IPS-15b (cell line): Measurements from ENCODE around the gene TBCE.
"Not testable (repeated sequence)": the region's sequence is repeated elsewhere in the genome, so short reads cannot be mapped to it uniquely, and the experiment has no call there.

ENCODE experiments used
- H3K27me3 ChIP-seq: one replicate; pipeline ENCODE4 v1.6.1; 2013; ENCODE audit warnings: low read length; ENCODE audit not compliant: control insufficient read depth, insufficient read depth
- H3K36me3 ChIP-seq: one replicate; pipeline ENCODE4 v1.6.1; 2013; ENCODE audit warnings: low read length; ENCODE audit not compliant: control insufficient read depth, insufficient read depth
- H3K4me1 ChIP-seq: one replicate; pipeline ENCODE4 v1.6.1; 2013; ENCODE audit warnings: mild to moderate bottlenecking, low read length; ENCODE audit not compliant: control insufficient read depth, insufficient read depth
- H3K4me3 ChIP-seq: one replicate; pipeline ENCODE4 v1.5.1; 2013; ENCODE audit warnings: low read depth, low read length
- H3K9ac ChIP-seq: one replicate; pipeline ENCODE4 v1.6.1; 2013; ENCODE audit warnings: low read depth, mild to moderate bottlenecking, low read length
- H3K9me3 ChIP-seq: one replicate; pipeline ENCODE4 v1.6.1; 2013; ENCODE audit warnings: mild to moderate bottlenecking, low read length; ENCODE audit not compliant: control insufficient read depth, insufficient read depth

The TBCE gene

GRCh38 chr1:235465066-235465465 is 97.8 kb downstream of the TBCE start:
- H3K4me3 ChIP-seq: no peak overlapping the region
- no peaks in the 10 kb centered on the region for H3K36me3 ChIP-seq
- no peaks in the 10 kb centered on the region for H3K4me1 ChIP-seq
- H3K27me3 ChIP-seq: no peaks in the 10 kb centered on the region
- H3K9me3 ChIP-seq: no peaks in the 10 kb centered on the region
- no peak overlapping the region for H3K9ac ChIP-seq

GRCh38 chr1:235468004-235468403 is 100.8 kb downstream of the TBCE start:
- H3K27me3 ChIP-seq: no peaks in the 10 kb centered on the region
- no peak overlapping the region for H3K4me3 ChIP-seq
- H3K36me3 ChIP-seq: no peaks in the 10 kb centered on the region
- no peaks in the 10 kb centered on the region for H3K4me1 ChIP-seq
- H3K9ac ChIP-seq: no peak overlapping the region
- H3K9me3 ChIP-seq: no peaks in the 10 kb centered on the region

- Histone ChIP-seq H3K36me3 (no peaks in the 10 kb centered on the region), H3K4me3 (no peak overlapping the region), H3K9ac (no peak overlapping the region), H3K9me3 (no peaks in the 10 kb centered on the region), H3K27me3 (no peaks in the 10 kb centered on the region), H3K4me1 (no peaks in the 10 kb centered on the region)
Measured at GRCh38 chr1:235468970-235469369, 101.7 kb downstream of the TBCE start.

- not testable (repeated sequence) for H3K4me1 ChIP-seq, H3K9ac ChIP-seq, H3K36me3 ChIP-seq, H3K27me3 ChIP-seq, H3K4me3 ChIP-seq, H3K9me3 ChIP-seq
Measured at GRCh38 chr1:235469897-235470296, 102.7 kb downstream of the TBCE start.

GRCh38 chr1:235470741-235471439 is 103.7 kb downstream of the TBCE start:
- Histone ChIP-seq H3K9ac (no peak overlapping the region), H3K4me1 (no peaks in the 10 kb centered on the region), H3K36me3 (no peaks in the 10 kb centered on the region), H3K4me3 (no peak overlapping the region), H3K27me3 (no peaks in the 10 kb centered on the region), H3K9me3 (no peaks in the 10 kb centered on the region)

GRCh38 chr1:235473806-235474205 is 106.6 kb downstream of the TBCE start:
- no peaks in the 10 kb centered on the region for H3K4me1 ChIP-seq
- H3K9ac ChIP-seq: no peak overlapping the region
- H3K27me3 ChIP-seq: no peaks in the 10 kb centered on the region
- no peak overlapping the region for H3K4me3 ChIP-seq
- no peaks in the 10 kb centered on the region for H3K36me3 ChIP-seq
- H3K9me3 ChIP-seq: no peaks in the 10 kb centered on the region

GRCh38 chr1:235483090-235483489 is 115.9 kb downstream of the TBCE start:
- H3K36me3 ChIP-seq: peaks cover 5% of the 10 kb centered on the region
- H3K4me1 ChIP-seq: no peaks in the 10 kb centered on the region
- no peaks in the 10 kb centered on the region for H3K9me3 ChIP-seq
- H3K4me3 ChIP-seq: no peak overlapping the region
- H3K27me3 ChIP-seq: no peaks in the 10 kb centered on the region
- no peak overlapping the region for H3K9ac ChIP-seq

GRCh38 chr1:235485558-235485957 is 118.3 kb downstream of the TBCE start:
- no peaks in the 10 kb centered on the region for H3K27me3 ChIP-seq
- H3K4me3 ChIP-seq: no peak overlapping the region
- H3K36me3 ChIP-seq: no peaks in the 10 kb centered on the region
- H3K4me1 ChIP-seq: no peaks in the 10 kb centered on the region
- H3K9me3 ChIP-seq: no peaks in the 10 kb centered on the region
- no peak overlapping the region for H3K9ac ChIP-seq

GRCh38 chr1:235486321-235486720 is 119.1 kb downstream of the TBCE start:
- H3K27me3 ChIP-seq: no peaks in the 10 kb centered on the region
- no peaks in the 10 kb centered on the region for H3K36me3 ChIP-seq
- H3K9me3 ChIP-seq: no peaks in the 10 kb centered on the region
- H3K4me3 ChIP-seq: no peak overlapping the region
- no peak overlapping the region for H3K9ac ChIP-seq
- no peaks in the 10 kb centered on the region for H3K4me1 ChIP-seq

- Histone ChIP-seq H3K36me3 (peaks cover 5% of the 10 kb centered on the region), H3K9ac (no peak overlapping the region), H3K27me3 (no peaks in the 10 kb centered on the region), H3K4me1 (no peaks in the 10 kb centered on the region), H3K4me3 (no peak overlapping the region), H3K9me3 (no peaks in the 10 kb centered on the region)
Measured at GRCh38 chr1:235491644-235492043, 124.4 kb downstream of the TBCE start.

- no peaks in the 10 kb centered on the region for H3K9me3 ChIP-seq
- H3K36me3 ChIP-seq: peaks cover 5% of the 10 kb centered on the region
- H3K4me1 ChIP-seq: no peaks in the 10 kb centered on the region
- H3K9ac ChIP-seq: no peak overlapping the region
- H3K27me3 ChIP-seq: no peaks in the 10 kb centered on the region
- no peak overlapping the region for H3K4me3 ChIP-seq
Measured at GRCh38 chr1:235494531-235494930, 127.3 kb downstream of the TBCE start.

- H3K9me3 ChIP-seq: no peaks in the 10 kb centered on the region
- H3K4me3 ChIP-seq: no peak overlapping the region
- H3K27me3 ChIP-seq: no peaks in the 10 kb centered on the region
- H3K36me3 ChIP-seq: peaks cover 5% of the 10 kb centered on the region
- H3K9ac ChIP-seq: no peak overlapping the region
- no peaks in the 10 kb centered on the region for H3K4me1 ChIP-seq
Measured at GRCh38 chr1:235495030-235495429, 127.8 kb downstream of the TBCE start.
